ENCODE measurements around the gene KRTAP6-1.
A peak's percentile ranks its signal among the peaks of the same experiment; 100 is the strongest.

DNA sequence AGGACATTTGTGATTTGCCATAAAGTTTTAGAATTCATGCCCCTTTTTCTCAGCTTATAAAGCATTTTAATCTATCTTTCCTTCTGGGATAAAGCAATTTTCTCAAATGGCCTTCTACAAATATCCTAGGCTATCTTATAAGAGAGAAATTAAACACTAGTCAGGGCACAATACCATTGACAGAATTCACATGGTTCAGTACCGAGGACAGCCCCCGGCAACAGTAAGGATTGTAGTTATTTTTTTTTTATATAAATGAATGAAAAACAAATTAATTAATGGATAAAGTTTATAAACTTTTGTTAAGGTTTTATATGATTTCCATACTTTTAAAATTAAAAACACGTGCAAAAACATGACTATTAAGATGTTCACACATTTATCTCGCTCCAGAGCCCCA lies 14.4 kb upstream of the KRTAP6-1 start:
- TF ChIP-seq, protein P1, sequence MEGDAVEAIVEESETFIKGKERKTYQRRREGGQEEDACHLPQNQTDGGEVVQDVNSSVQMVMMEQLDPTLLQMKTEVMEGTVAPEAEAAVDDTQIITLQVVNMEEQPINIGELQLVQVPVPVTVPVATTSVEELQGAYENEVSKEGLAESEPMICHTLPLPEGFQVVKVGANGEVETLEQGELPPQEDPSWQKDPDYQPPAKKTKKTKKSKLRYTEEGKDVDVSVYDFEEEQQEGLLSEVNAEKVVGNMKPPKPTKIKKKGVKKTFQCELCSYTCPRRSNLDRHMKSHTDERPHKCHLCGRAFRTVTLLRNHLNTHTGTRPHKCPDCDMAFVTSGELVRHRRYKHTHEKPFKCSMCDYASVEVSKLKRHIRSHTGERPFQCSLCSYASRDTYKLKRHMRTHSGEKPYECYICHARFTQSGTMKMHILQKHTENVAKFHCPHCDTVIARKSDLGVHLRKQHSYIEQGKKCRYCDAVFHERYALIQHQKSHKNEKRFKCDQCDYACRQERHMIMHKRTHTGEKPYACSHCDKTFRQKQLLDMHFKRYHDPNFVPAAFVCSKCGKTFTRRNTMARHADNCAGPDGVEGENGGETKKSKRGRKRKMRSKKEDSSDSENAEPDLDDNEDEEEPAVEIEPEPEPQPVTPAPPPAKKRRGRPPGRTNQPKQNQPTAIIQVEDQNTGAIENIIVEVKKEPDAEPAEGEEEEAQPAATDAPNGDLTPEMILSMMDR (IDR thresholded peaks at IDR 0.05; ENCODE audit: insufficient read depth, low read length), result no peak
- TF ChIP-seq SPI1 (IDR thresholded peaks at IDR 0.05; ENCODE audit: borderline replicate concordance, low read depth) (no peak), POLR2AphosphoS5 (IDR thresholded peaks at IDR 0.05; ENCODE audit: low read depth) (no peak), GABPA (IDR thresholded peaks at IDR 0.05; ENCODE audit: low read depth) (no peak)
- TF ChIP-seq, protein P2, sequence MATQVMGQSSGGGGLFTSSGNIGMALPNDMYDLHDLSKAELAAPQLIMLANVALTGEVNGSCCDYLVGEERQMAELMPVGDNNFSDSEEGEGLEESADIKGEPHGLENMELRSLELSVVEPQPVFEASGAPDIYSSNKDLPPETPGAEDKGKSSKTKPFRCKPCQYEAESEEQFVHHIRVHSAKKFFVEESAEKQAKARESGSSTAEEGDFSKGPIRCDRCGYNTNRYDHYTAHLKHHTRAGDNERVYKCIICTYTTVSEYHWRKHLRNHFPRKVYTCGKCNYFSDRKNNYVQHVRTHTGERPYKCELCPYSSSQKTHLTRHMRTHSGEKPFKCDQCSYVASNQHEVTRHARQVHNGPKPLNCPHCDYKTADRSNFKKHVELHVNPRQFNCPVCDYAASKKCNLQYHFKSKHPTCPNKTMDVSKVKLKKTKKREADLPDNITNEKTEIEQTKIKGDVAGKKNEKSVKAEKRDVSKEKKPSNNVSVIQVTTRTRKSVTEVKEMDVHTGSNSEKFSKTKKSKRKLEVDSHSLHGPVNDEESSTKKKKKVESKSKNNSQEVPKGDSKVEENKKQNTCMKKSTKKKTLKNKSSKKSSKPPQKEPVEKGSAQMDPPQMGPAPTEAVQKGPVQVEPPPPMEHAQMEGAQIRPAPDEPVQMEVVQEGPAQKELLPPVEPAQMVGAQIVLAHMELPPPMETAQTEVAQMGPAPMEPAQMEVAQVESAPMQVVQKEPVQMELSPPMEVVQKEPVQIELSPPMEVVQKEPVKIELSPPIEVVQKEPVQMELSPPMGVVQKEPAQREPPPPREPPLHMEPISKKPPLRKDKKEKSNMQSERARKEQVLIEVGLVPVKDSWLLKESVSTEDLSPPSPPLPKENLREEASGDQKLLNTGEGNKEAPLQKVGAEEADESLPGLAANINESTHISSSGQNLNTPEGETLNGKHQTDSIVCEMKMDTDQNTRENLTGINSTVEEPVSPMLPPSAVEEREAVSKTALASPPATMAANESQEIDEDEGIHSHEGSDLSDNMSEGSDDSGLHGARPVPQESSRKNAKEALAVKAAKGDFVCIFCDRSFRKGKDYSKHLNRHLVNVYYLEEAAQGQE (IDR thresholded peaks at IDR 0.05; ENCODE audit: insufficient replicate concordance, low read depth), result peak; percentile 54

All from HL-60 (cell line).